ENCODE measurements around the gene GNGT2. TPM values are rescaled to one million over a fixed set of nuclear protein-coding genes. Genes with fewer than 3 reads are reported as not detected.

The GNGT2 gene
- total RNA-seq, 1 donor from 2014 or later = not detected

DNA sequence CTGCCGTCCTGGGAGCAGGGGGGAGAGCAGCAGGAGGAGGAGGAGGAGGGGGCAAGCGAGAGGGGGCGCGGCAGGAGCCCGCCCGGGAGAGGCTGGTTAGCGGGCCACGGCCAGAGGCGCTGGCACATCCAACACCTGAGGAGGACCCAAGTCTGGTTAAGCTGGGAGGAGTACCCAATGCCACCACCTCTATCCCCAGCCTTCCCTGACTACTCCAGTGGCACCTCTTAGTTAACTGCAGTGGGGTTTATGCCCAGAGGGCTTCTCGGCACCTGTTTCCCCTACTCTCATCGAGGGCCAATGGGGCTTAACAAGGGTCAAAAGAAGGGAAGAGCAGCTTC, 14.6 kb upstream of the GNGT2 start:
- FAIRE-seq (no peak), DNase-seq (ENCODE audit: low read depth) (no peak)
- Histone ChIP-seq H3K4me1 (ENCODE audit: insufficient read depth, low read length) (peaks cover 6% of the 10 kb centered on the region), H3K4me3 (ENCODE audit: insufficient read depth, low read depth, low read length) (no peak overlapping the region), H3K9ac (ENCODE audit: low read length) (no peak overlapping the region), H3K79me2 (ENCODE audit: insufficient read depth, low read length) (no peaks in the 10 kb centered on the region), H3K9me3 (ENCODE audit: insufficient read depth, low read depth, low read length) (no peaks in the 10 kb centered on the region), H3K27ac (ENCODE audit: low read depth, low read length) (no peak overlapping the region), H4K20me1 (ENCODE audit: insufficient read depth, low read length) (peaks cover 12% of the 10 kb centered on the region), H3K27me3 (ENCODE audit: insufficient read depth, low read length) (peaks cover 48% of the 10 kb centered on the region), H2AFZ (ENCODE audit: low read depth, low read length) (peak overlapping the region; percentile 66), H3K36me3 (ENCODE audit: insufficient read depth, low read length) (no peaks in the 10 kb centered on the region), H3K4me2 (ENCODE audit: low read length) (peak overlapping the region; percentile 72)
- Mint-ChIP-seq H3K27me3 (ENCODE audit: low read depth, unreplicated experiment) (peaks cover 67% of the 10 kb centered on the region), H3K4me3 (ENCODE audit: unreplicated experiment) (no peak overlapping the region), H3K27ac (ENCODE audit: unreplicated experiment) (no peak overlapping the region), H3K9me3 (ENCODE audit: unreplicated experiment) (no peaks in the 10 kb centered on the region), H3K4me1 (ENCODE audit: low read depth, unreplicated experiment) (peaks cover 10% of the 10 kb centered on the region), H3K36me3 (ENCODE audit: low read depth, unreplicated experiment) (peaks cover 5% of the 10 kb centered on the region)
- TF ChIP-seq EZH2 (IDR thresholded peaks at IDR 0.05; ENCODE audit: insufficient read depth, low read length) = no peak
- TF ChIP-seq, protein P1, sequence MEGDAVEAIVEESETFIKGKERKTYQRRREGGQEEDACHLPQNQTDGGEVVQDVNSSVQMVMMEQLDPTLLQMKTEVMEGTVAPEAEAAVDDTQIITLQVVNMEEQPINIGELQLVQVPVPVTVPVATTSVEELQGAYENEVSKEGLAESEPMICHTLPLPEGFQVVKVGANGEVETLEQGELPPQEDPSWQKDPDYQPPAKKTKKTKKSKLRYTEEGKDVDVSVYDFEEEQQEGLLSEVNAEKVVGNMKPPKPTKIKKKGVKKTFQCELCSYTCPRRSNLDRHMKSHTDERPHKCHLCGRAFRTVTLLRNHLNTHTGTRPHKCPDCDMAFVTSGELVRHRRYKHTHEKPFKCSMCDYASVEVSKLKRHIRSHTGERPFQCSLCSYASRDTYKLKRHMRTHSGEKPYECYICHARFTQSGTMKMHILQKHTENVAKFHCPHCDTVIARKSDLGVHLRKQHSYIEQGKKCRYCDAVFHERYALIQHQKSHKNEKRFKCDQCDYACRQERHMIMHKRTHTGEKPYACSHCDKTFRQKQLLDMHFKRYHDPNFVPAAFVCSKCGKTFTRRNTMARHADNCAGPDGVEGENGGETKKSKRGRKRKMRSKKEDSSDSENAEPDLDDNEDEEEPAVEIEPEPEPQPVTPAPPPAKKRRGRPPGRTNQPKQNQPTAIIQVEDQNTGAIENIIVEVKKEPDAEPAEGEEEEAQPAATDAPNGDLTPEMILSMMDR (IDR thresholded peaks at IDR 0.05; ENCODE audit: insufficient read depth, low read depth, low read length) = no peak

- Mint-ChIP-seq H3K27me3 (ENCODE audit: low read depth, unreplicated experiment) (peaks cover 63% of the 10 kb centered on the region), H3K27ac (ENCODE audit: unreplicated experiment) (no peak overlapping the region), H3K9me3 (ENCODE audit: unreplicated experiment) (no peaks in the 10 kb centered on the region), H3K36me3 (ENCODE audit: low read depth, unreplicated experiment) (peaks cover 5% of the 10 kb centered on the region), H3K4me3 (ENCODE audit: unreplicated experiment) (no peak overlapping the region), H3K4me1 (ENCODE audit: low read depth, unreplicated experiment) (peaks cover 7% of the 10 kb centered on the region)
- Histone ChIP-seq H3K4me3 (ENCODE audit: insufficient read depth, low read depth, low read length) (no peak overlapping the region), H2AFZ (ENCODE audit: low read depth, low read length) (peak overlapping the region; percentile 66), H3K9me3 (ENCODE audit: insufficient read depth, low read depth, low read length) (no peaks in the 10 kb centered on the region), H3K36me3 (ENCODE audit: insufficient read depth, low read length) (no peaks in the 10 kb centered on the region), H3K27ac (ENCODE audit: low read depth, low read length) (no peak overlapping the region), H3K9ac (ENCODE audit: low read length) (no peak overlapping the region), H3K4me1 (ENCODE audit: insufficient read depth, low read length) (peaks cover 6% of the 10 kb centered on the region), H4K20me1 (ENCODE audit: insufficient read depth, low read length) (peaks cover 12% of the 10 kb centered on the region), H3K79me2 (ENCODE audit: insufficient read depth, low read length) (no peaks in the 10 kb centered on the region), H3K27me3 (ENCODE audit: insufficient read depth, low read length) (peaks cover 46% of the 10 kb centered on the region), H3K4me2 (ENCODE audit: low read length) (peak overlapping the region; percentile 72)
- TF ChIP-seq, protein P1 (IDR thresholded peaks at IDR 0.05; ENCODE audit: insufficient read depth, low read depth, low read length) = no peak
- TF ChIP-seq EZH2 (IDR thresholded peaks at IDR 0.05; ENCODE audit: insufficient read depth, low read length) = peak; percentile 89
- no peak for FAIRE-seq
- DNase-seq (ENCODE audit: low read depth) = no peak
Observed at GRCh38 chr17:49224198-49224996, 14.0 kb upstream of the GNGT2 start.

Measured in astrocyte (in vitro differentiated cells and primary cell).